NCI-H2107 (cell line): Measurements from ENCODE around the gene UBE2Q1.

ENCODE experiments used
- DNase-seq: peaks from one replicate; lab custom pipeline; 2025; lab: John Stamatoyannopoulos, UW

UBE2Q1 gene

DNA sequence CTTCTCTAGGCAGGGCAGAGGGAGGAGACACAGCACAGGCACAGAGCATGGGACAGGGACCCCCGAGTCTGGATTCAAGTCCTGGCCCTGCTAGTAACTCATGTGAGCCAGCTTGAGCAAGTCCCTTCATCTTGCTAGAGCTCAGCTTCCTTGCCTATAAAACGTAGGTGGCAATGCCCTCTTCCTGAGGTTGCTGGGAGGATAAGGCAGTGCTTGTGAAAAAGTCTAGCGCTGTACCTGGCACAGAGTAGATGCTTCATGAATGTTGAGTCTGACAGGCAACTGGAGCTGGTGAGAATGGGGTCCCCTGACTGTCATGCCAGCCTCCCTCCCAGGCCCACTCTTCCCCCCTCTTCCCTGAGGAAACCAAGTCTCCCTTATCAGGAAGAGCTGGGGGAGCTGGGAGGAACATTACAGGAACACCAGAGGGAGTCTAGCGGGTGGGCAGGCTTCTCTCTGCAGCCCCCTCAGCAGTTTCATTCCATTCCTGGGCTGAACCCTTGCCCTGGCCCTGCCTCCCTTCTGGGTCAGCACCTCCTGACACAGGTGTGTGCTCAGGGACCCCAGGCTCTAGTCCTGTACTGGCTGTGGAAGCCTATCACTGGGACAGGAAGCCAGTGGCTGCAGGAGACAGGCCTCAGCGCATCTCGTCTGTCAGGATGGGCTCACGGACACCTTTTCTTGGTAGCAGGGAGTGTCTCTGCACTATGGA is 19.0 kb upstream of the UBE2Q1 start:
- no peak for DNase-seq

DNA sequence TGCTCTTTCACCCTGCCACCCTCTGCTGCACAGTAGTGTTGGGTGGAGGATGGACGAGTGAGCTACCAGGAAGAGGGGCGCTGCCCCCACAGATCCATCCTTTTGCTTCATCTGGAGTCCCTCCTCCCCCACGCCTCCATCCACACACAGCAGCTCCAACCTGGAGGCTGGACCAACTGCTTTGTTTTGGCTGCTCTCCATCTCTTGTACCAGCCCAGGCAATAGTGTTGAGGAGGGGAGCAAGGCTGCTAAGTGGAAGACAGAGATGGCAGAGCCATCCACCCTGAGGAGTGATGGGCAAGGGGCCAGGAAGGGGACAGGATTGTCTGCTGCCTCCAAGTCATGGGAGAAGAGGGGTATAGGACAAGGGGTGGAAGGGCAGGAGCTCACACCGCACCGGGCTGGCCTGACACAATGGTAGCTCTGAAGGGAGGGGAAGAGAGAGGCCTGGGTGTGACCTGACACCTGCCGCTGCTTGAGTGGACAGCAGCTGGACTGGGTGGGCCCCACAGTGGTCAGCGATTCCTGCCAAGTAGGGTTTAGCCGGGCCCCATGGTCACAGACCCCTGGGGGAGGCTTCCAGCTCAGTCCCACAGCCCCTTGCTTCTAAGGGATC is 17.6 kb upstream of the UBE2Q1 start:
- no peak for DNase-seq

DNA sequence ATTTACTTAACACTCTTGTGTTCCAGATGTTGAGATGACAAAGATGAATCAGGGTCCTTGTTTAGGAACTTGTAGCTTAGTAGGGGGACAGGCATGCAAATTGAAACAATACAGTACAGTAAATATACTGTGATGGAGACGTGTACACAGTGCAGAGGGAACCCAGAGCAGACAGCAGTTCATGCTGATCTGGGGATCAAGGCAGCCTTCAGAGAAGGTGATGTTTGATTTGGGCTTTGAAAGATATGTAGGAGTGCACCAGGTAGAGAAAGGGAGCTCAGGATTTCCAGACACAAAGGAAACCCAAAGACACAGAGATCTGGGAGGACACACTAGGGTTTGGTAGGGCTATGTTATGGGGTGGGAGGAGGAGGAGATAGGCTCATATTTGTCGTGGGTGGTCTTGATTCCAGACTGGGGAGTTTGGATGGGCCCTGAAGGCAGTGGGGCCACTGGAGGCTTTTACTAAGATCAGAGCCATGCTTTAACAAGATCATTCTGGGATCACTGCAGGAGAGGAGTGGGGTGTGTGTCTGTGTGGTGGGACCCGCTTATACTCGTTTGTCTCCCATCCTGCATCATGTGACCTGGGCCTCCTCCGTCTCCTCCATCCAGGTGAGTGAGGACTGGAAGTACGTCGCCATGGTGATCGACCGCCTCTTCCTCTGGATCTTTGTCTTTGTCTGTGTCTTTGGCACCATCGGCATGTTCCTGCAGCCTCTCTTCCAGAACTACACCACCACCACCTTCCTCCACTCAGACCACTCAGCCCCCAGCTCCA is 16.9 kb upstream of the UBE2Q1 start:
- DNase-seq, result no peak

DNA sequence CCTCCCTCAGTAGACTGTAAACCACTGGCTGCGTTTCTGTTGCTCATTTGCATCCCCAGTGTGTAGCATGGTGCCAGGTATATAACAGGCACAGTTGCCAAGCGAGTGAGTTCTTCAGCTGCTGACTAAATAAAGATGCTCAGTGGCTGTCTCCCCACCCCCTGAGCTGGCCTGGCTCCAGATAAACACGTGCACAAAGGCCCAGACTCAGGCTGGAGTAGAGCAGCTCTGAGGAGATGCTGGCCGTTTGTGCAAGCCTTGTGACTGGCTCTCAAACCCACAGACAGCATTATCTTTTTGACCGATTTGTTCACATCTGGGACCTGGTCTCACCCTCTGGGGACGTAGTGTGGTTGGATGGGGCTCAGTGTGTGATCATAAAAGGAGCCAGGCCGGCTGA is 16.3 kb upstream of the UBE2Q1 start:
- peak; percentile 46 for DNase-seq

DNA sequence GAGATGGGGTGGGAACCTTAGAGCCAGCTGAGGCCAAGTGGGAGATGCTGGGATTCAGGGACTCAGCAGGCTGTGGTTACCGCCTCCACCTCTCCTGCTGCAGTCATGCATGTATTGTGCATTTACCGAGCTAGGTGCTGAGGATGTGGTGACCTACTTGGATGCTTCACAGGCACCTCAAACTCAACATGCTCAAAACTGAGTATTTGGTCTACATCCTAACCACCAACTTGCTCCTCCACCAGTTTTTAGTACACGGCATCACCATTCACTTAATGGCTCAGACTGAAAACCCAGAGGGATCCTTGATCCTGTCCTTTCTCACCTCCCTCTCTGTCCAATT is 14.7 kb upstream of the UBE2Q1 start:
- no peak for DNase-seq

DNA sequence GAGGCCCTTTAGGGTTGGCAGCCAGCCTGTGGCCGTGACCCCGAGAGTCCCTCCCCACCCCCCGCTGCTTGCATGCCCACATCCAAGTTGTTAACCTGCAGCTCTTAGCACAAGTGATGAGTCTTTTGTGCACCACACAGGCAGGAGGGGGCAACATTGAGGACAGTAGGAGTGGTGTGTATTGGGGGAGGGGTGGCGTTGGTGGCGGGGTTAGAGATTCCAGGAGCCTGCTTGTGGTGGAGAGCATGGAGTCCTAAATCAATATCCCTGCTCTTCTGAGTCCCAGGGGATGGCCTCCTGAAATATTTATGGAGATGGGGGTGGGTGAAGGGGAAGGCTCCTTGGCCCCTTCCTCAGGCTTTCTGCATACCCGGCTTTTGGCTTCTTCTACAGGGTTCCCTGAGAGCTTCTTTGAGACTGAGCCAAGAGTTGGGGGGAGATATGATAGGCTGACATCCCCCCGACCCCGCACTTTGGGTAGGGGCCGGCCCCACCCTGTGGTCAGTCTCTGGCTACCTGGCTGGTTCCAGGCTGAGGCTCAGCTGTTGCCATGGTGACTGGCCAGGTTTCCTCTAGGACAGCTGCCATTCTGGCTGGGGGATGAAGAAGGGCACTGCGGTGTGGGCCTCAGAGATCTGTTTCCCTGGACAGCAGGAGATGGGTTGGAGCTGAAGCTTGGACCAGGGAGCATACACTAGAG is 14.2 kb upstream of the UBE2Q1 start:
- DNase-seq, result no peak

DNA sequence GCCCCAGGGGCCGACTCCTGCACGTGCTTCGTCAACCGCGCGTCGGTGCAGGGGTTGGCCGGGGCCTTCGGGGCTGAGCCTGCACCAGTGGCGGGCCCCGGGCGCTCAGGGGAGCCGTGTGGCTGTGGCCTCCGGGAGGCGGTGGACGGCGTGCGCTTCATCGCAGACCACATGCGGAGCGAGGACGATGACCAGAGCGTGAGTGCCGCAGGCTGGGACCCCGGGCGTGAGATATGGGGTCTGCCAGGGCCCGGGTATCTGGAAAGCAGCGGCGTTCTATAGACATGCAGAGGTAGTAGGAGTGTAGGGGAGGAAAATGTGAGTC is 13.5 kb upstream of the UBE2Q1 start:
- no peak for DNase-seq

DNA sequence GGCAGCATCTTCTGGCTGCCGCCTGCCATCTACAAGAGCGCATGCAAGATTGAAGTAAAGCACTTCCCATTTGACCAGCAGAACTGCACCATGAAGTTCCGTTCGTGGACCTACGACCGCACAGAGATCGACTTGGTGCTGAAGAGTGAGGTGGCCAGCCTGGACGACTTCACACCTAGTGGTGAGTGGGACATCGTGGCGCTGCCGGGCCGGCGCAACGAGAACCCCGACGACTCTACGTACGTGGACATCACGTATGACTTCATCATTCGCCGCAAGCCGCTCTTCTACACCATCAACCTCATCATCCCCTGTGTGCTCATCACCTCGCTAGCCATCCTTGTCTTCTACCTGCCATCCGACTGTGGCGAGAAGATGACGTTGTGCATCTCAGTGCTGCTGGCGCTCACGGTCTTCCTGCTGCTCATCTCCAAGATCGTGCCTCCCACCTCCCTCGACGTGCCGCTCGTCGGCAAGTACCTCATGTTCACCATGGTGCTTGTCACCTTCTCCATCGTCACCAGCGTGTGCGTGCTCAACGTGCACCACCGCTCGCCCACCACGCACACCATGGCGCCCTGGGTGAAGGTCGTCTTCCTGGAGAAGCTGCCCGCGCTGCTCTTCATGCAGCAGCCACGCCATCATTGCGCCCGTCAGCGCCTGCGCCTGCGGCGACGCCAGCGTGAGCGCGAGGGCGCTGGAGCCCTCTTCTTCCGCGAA is 12.9 kb upstream of the UBE2Q1 start:
- DNase-seq, result no peak

DNA sequence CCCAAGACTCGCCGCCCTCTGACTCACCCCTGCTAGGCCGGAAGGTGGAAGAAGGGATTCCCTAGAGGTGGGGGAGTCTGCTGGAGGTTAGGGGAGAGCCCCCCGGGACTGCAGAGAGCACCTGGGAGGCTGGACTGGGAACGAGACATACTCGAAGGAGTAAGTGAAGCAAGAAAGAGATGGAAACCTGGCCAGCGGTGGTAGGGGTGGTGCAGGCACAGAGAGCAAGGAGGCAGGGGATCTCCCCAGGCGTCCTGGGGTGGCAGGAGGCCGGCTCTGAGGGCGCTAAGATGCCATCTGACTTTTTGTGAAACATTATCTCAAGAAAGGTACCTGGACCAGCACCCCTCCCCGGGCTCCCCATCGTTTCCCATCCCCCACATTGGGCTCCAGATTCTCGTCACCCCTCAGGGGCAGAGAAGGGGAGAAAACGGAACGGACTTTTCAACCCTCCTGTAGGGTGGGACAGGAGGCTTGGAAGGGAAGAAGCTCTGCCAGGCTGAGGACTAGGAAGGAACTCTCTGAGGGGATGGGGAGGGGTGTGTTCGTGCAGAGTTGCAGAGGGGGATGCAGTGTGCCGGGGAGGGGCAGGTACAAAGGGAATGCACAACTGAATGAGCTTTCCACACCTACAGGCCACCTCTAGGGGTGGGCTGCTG is 9.8 kb upstream of the UBE2Q1 start:
- no peak for DNase-seq

DNA sequence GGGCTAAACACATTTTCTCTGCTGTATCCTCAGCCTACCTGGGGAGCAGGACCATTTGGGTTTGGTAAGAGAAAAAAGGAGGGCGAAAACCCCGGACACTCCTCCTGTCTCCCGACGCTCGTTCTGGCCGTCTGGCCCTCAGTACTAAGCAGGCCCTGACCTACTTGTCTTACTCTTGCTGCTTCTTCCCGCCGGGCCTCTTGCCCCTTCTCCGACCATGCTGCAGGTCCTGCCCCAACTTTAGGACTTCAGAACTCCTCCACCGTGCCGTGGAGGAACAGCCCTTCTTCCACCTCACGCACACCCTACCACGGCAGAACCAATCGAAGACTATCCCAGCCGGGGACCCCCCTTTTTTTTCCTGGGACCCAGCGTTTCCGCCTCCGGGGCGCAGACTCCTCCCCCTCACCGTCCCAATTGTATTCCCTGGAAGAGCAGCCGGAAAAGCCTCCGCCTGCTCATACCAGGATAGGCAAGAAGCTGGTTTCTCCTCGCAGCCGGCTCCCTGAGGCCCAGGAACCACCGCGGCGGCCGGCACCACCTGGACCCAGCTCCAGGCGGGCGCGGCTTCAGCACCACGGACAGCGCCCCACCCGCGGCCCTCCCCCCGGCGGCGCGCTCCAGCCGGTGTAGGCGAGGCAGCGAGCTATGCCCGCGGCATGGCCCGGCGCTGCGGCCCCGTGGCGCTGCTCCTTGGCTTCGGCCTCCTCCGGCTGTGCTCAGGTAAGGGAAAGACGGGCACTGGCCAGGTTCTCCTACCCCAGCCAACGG is 9.1 kb upstream of the UBE2Q1 start, which contains the start of gene CHRNB2:
Gene CHRNB2 (plus strand): TSS at position 393 of the 771 bp plus-strand sequence. CDS start 267 bp downstream, at position 660.
- DNase-seq, result peak; percentile 70

DNA sequence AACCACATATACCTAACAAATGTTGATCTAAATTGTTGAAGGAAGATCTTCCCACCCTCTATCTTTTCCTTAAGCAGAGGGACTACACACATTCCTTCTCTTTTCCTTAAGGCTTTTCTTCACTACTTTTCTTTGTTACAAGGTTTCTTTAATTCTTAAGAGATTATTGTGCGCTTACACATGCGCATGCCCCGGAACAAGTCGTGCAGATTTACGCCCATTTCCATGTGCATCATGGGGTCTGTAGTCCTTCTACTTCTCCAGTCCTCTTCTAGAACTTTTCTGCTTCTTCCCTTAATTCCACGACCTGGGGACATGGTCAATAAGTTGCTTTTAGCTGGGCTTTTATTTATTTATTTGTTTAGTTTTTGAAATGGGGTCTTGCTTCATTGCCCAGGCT is 7.4 kb upstream of the UBE2Q1 start:
- no peak for DNase-seq

DNA sequence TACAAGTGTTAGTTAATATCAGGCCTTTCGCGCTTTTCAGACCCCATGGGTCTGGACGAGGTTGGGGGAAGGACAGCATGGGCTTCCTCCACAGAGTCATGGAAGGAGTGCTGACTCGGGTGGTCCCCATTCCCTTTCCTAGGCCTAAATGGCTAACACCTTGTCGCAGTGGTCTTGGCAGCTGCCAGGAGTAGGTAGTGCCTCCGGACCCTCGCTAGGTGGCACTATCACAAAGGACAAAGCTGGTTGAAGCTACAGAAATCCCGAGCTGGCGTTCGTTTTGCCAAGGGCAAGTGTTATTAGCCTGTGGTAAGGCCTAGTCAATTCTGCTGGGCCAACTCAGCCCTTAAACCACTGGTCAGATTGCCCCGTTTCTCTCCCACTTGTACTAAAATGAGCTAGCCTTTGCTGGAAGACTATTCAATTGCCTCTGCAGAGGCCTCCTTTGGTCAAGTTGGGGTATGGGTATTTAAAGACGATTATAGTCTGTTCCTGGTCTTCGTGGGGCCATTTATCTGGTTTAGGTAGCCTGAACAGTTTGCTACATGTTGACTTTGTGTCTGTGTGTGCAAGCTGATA is 1.1 kb upstream of the UBE2Q1 start:
- peak; percentile 92 for DNase-seq

DNA sequence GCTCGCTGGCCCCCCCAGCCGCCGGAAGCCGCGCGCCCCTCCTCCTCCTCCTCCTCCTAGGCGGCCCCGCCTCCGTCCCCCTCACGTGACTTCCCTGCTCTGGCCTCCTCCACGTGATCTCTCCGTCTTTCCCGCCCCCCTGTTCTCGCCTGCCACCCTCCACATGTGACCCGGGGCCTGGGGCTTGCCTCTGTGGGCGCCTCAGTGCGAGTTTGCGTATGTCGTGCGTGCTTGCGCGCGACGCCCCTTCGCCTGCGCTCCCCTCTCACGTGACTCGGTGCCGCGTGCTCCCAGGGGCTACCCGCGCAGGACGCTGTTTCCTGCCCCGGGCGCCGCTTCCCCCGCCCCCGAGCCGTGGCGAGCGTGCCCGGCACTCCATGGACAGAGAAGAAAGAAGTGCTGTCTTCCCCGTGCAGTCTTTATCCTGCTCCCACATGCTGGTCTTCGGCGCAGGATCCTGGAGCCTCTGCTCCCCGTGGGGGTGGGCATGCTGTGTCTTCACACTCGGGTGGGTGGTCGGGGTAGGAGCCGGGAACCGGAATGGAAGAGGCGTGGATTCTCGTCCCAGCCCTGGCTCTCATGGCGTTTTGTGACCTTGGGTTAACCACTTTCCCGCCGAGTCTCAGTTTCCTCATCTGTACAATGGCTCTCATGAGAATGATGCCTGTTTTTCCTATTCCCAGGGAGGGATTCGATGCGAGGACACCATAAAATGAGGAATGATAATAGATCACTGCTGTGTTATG is 431 bp upstream of the UBE2Q1 start:
- peak; percentile 97 for DNase-seq

DNA sequence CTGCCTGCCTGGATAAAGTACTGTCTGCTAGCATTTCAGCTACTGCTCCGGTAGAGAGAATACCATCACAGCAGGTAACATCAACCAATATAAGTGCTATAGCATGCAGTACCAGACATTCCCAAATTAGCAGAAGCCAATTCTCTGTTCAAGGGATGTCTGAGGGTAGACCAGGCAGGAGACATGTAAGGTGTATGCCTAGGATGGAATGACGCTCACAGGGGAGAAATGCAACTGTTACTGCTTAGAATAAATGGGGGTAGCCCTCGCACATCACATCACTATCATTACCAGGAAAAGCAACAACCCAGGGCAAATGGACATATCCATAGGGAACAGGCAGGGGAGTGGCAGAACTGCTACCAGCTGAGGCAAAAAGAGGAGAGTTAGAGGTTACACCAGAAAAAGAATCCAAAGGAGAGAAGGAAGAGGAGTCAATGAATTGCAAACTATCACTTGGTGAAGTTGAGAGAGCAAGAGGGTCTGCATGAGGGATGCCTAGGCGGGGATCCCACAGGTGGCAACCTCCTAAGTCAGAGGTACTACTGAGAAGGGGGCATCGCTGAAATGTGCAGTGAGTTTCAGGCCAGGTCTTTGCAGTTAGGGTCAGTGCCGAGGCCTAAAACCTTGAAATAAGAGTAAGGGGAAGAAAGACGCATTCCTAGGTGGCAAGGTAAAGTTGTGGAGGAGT is 1.1 kb downstream of the UBE2Q1 start:
- no peak for DNase-seq

DNA sequence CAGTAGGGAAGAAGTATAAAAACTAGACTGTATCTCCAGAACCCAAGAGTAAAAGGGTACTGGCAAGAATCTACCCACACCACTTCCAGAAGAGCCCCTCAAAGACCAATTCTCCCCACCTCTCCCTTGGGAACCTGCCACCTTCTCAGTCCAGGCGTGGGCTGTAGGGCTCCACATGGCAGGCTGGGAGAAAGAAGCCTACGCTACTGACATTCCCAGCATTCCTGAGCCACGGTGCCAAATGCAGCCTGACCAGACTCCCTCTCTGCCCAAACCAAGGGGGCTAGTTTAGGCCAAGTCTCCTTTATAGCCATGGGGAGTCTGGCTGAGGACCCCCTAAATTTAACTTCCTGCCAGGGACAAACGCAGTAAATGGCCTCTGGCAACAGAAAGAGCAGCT is 2.0 kb downstream of the UBE2Q1 start:
- no peak for DNase-seq

DNA sequence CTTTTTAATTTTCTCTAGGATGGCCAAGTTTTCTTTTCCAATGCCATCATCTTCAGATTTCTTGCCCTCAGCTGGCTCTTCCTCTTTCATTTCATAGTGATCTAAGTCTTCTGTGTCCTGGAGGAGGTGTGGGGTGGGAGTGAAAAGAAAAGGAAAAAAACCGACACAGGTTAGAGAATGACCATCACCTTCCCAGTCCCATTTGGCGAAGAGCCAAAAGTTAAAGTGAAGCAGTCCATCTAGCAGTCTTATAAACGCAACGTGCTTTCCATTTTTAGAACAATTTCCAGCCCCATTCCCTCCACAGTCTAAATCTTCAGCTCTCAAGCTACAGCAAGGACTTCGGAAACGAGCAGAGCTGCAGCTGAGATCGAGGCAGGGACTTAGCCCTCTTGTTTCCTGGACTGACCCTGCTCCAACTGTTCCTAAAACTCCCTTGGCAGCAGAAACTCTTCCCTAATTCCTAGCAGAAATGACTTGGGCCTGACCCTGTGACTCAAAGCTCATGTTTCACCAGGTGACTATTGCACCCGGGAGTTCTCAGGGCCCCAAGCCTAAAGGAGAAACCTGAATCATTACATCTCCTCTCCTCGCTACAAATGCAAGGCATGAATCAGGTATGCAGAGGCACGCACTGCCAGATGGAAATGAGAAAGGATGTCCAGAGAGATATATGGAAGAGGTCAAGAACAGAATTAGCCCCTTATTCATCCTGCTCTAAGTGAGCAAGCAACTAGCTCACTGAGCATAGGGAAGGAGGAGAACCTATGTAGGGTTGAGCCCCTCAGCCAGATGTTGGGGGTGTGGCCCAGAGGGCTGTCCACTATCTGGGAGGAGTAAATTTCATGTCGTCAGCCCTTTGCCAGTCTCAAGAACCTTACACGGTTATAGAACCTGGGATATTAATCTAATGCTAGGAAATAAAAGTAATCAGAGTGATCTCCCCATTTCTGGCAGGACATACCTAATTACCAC is 5.1 kb downstream of the UBE2Q1 start:
- no peak for DNase-seq

DNA sequence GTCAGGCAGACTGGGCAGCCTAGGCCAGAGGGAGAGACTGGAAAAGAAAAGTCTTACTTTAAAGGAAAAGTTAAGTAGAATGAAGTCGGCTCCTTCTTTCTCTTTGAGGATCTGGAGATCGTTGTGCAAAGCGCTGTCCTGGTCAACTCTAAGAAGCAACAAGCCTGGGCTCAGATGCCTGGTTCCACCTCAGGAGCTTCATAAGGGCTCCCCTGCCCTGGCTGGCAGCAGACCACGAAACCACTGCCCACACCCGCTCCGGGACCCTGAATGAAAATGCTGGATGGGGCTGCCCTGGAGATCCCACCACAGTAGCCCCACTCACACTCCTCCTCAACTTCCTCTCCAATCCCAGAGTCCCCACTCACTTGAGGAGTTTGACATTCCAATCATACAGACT is 6.4 kb downstream of the UBE2Q1 start:
- no peak for DNase-seq

DNA sequence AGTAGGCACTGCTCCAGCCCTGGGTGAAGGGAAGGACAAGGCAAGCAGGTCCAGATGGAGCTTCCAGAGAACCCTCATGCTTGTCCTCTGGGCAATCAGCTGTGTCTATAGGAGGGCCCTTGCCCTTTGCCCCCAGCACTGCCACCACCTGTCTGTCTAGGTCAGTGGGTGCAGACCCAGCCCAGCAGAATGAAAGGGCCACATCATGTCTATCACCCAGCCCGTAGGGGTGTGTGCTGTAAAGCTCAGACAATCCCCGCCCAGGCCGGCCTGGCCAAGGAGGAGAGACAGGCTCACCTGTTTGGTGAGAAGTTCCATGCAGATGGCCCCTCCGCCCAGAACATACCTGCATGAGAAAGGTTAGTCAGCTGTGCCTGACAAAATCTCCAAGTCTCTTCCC is 7.0 kb downstream of the UBE2Q1 start:
- no peak for DNase-seq
